GM21367 (cell line): ENCODE measurements around the gene CAMK2G.
"Not testable (repeated sequence)": the region's sequence is repeated elsewhere in the genome, so short reads cannot be mapped to it uniquely, and the experiment has no call there.

ENCODE experiments used
- ATAC-seq: cut with Tn5 transposase; IDR thresholded peaks from one replicate; pipeline ENCODE4 v1.9.1; 2021; ENCODE audit not compliant: unreplicated experiment

Gene CAMK2G

DNA sequence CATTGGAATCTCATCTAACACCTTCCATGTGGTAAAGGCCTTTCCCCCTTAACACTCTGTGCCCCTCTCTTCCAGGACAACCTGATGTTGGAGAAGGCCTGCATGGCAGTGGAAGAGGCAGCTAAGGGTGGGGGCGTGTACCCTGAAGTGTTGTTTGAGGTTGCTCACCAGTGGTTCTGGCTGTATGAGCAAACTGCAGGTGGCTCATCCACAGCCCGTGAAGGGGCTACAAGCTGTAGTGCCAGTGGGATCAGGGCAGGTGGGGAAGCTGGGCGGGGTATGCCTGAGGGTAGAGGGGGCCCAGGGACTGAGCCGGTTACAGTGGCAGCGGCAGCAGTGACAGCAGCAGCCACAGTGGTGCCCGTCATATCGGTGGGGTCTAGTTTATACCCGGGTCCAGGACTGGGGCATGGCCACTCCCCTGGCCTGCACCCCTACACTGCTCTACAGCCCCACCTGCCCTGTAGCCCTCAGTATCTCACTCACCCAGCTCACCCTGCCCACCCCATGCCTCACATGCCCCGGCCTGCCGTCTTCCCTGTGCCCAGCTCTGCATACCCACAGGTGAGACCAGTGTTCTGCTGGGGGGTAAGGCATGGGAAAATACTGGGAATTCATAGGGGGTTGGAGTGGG is 75.3 kb downstream of the CAMK2G start:
- no peak for ATAC-seq

DNA sequence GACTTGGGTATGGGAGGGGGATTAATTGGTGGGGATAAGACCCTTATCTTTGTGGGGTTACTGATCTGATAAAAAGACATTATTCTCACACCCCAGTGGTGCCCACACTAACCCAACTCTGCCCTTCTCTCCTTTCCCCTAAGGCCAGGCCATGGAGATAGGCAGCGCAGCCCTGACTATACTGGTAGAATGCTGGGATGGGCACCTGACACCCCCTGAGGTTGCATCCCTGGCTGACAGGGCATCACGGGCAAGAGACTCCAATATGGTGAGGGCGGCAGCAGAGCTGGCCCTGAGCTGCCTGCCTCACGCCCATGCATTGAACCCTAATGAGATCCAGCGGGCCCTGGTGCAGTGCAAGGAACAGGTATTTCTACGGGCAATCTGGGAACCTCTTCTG is 76.3 kb downstream of the CAMK2G start:
- no peak for ATAC-seq

DNA sequence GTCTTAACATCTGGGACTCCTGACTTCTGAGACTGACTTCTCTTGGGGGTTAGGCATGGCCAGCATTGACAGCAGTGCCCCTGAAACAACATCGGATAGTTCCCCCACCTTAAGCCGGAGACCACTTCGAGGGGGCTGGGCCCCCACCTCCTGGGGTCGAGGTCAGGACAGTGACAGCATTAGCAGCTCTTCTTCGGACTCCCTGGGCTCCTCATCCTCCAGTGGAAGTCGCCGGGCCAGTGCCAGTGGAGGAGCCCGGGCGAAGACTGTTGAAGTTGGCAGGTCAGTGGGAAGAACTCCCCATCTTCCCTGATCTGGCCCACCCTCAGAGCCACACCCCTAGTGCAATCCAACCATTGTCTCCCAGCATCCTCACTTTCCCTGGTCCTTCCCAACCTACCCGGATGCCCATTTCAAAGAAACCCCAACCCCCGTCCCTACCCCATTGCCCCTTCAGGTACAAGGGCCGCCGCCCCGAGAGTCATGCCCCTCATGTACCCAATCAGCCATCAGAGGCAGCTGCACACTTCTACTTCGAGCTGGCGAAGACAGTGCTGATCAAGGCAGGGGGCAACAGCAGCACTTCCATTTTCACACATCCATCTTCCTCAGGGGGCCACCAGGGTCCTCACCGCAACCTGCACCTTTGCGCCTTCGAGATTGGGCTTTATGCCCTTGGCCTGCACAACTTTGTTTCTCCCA is 76.9 kb downstream of the CAMK2G start:
- no peak for ATAC-seq

DNA sequence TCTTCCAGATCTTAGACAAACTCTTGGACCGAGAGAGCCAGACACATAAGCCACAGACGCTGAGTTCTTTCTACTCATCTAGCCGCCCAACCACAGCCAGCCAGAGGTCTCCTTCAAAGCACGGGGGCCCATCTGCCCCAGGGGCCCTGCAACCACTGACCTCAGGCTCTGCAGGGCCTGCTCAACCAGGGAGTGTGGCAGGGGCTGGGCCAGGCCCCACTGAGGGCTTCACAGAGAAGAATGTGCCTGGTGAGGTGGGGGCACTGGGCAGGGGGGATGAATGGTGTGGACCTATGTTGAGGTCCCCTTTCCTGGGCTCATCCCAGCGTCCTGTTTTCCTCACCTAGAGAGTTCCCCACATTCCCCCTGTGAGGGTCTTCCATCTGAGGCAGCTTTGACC is 77.6 kb downstream of the CAMK2G start:
- ATAC-seq = no peak

DNA sequence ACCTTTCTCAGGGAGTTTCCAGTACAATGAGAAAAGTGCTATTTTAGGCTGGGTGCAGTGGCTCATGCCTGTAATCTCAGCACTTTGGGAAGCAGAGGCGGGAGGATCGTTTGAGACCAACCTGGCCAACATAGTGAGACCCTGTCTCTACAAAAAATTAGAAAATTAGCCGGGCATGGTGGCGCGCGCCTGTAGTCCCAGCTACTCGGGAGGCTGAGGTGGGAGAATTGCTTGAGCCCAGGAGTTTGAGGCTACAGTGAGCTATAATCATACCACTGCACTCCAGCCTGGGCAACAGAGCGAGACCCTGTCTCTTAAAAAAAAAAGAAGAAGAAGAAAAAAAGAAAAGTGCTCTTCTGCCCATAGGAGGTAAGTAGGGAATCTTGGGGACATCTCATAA is 78.3 kb downstream of the CAMK2G start:
- ATAC-seq = not testable (repeated sequence)

DNA sequence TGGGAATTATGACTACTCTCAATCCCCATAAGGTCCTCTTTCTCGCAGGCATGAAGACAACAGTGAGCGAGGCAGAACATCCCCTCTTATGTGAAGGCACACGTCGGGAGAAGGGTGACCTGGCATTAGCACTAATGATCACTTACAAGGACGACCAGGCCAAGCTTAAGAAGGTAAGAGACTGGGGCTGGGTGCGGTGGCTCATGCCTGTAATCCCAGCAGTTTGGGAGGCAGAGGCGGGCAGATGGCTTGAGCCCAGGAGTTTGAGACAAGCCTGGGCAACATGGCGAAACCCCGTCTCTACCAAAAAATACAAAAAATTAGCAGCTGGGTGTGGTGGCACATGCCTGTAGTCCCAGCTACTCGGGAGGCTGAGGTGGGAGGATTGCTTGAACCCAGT is 78.9 kb downstream of the CAMK2G start:
- not testable (repeated sequence) for ATAC-seq

DNA sequence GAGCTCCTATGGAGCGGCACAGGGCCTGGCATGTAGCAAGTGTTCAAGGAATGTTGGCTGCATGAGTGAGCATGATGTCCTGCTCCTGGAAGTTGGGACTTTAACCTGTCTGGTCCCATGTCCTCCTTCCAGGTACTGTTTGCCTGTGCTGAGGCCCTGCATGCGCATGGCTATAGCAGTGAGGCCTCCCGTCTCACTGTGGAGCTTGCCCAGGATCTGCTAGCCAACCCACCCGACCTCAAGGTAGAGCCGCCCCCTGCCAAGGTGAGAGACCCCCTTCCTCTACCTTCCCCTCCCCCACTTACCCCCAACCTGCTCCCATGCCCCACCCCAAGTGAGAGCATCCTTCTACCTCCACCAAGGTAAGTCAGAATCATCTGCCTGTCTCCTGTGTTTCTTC is 80.9 kb downstream of the CAMK2G start:
- no peak for ATAC-seq

DNA sequence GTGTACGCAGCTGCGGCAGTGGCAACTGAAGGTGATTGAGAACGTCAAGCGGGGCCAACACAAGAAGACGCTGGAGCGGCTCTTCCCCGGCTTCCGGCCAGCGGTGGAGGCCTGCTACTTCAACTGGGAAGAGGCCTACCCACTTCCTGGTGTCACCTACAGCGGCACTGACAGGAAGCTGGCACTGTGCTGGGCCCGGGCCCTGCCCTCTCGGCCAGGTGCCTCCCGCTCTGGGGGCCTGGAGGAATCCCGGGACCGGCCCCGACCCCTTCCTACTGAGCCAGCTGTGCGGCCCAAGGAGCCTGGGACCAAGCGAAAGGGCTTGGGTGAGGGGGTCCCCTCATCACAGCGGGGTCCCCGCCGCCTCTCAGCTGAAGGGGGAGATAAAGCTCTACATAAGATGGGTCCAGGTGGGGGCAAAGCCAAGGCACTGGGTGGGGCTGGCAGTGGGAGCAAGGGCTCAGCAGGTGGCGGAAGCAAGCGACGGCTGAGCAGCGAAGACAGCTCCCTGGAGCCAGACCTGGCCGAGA is 82.4 kb downstream of the CAMK2G start:
- ATAC-seq = no peak

DNA sequence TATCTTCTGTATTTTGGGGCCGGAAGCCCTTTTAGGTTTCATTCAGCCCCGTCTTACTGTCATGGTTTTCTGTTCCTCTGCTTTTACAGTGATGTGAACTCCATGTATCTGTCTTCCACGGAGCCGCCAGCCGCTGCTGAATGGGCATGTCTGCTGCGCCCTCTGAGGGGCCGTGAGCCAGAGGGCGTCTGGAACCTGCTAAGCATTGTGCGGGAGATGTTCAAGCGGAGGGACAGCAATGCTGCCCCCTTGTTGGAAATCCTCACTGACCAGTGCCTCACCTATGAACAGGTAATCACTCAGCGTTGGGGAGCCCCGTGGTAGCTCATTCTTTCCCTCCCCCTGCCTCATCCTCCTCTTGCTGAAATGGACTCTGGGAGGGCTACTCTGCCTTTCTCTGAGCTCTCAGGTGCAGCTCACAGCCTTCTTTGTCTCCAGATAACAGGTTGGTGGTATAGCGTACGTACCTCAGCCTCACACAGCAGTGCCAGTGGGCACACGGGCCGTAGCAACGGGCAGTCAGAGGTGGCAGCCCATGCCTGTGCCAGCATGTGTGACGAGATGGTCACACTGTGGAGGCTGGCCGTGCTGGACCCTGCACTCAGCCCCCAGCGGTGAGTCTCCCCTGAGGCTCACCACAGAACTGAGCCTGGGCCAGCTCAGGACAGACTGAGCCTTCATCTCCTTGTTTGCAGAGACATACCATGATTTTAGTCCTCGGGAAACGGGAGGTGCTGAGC is 83.3 kb downstream of the CAMK2G start:
- ATAC-seq = no peak

DNA sequence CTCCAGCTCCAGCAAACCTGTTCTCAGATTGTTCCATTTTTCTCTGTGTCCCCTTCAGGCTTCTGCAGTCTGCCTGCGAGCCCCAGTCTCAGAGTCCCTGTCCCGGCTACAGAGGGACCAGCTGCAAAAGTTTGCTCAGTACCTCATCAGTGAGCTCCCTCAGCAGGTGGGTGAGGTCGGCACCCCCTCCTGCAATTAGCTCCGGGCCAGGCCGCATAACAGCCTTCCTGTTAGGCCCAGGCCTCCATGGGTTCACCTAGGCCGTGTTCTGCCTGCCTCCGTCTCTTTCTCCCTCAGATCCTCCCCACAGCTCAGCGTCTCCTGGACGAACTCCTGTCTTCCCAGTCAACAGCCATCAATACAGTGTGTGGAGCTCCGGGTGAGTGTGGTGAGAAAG is 84.7 kb downstream of the CAMK2G start:
- ATAC-seq = no peak

DNA sequence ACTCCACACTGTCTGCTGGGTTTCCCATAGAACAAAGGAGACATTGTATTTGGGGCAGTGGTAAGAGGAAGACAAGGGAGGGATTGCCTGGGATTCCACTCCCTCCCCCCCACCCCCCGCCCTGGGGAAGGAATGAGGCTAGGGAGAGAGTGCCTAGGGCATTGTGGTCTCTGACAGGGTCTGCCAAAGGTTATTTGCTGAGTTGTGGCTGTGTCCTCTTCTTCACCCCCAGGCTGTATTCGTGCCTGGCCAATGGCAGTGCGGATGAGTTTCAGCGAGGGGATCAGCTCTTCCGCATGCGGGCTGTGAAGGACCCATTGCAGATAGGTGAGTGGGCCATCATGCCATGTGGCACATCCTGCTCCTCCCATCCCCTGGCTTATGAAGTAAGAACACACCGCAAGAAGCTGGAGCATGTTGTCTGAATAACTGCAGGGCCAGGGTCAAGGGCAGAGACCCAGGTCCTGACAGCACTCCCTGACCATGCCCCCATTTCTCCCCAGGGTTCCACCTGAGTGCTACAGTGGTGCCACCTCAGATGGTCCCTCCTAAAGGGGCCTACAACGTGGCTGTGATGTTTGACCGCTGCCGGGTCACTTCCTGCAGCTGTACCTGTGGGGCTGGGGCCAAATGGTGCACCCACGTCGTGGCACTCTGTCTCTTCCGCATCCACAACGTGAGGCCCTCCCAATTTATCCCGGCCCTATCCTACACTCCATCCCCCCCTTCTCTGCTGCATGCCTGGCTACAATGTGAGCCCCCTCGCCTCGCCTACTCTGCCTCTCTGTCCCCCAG is 85.3 kb downstream of the CAMK2G start:
- ATAC-seq = no peak

DNA sequence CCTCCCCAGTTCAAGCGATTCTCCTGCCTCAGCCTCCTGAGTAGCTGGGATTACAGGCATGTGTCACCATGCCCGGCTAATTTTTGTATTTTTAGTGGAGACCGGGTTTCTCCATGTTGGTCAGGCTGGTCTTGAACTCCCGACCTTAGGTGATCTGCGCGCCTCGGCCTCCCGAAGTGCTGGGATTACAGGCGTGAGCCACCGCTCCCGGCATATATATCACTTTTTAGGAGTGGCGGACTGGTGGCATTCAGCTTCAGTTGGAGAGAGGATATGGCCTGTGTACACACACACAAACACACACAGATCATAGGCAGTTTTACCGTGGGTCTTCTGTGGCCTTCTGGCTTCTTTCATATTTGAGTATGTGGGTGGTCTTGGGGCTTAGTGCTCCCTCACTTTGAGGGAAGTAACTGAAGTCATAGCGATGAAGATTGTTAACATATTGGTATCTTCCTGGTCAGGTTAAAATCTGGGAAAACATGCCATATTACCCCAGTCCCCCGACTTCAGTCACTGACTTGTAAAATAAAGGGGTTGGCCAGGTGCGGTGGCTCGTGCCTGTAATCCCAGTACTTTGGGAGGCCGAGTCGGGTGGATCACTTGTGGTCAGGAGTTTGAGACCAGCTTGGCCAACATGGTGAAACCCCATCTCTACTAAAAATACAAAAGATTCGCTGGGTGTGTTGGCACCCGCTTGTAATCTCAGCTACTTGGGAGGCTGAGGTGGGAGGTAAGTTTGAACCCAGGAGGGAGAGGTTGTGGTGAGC is 87.1 kb downstream of the CAMK2G start:
- not testable (repeated sequence) for ATAC-seq

DNA sequence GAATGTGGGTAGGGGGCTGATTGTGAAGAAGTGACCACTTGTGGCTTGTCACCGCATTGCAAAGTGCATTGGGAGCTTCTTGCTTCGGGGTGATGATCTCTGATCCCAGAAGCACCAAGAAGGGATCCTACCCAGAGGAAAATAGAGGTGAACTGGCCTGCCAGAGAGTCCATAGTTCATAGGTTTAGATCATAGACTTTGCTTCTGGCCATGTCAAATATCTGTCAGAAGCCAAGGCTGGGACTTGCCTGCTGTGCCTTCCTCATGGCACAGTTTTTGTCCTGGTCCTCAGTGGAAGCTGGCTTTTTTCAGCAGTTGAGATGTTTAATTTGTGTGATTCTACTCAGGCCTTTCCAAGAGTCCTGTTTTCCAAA is 87.9 kb downstream of the CAMK2G start:
- no peak for ATAC-seq

DNA sequence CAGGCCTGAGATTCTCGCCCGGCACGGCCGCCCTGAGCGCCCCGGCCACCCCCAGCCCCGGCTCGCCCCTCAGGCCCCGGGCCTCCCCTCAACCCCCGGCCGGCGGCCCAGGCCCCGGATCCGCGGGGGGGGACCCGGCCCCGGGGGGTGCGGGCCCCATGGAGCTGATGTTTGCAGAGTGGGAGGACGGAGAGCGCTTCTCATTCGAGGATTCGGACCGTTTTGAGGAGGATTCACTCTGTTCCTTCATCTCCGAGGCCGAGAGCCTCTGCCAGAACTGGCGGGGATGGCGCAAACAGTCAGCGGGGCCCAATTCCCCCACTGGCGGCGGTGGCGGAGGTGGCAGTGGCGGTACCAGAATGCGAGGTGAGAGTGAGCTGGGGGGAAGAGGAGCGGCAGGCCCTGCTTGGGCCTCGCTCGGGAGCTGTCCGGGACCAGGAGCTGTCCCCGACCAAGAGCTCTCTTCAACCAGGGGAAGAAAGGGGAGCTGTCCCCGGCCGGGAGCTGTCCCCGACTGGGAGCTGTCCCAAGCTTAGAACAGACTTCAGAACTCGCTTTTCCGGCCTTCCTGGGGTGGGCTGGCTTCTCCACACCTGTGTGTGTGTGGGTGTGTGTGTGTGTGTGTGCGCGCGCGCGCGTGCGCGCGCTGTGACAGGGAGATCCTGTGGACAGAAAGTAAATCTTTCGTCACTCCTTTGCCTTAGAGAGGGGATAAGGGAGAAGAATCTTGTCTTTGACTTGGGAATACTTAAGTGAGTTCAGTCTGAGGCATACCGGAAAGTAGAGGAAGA is 88.4 kb downstream of the CAMK2G start:
- ATAC-seq = peak; percentile 22

DNA sequence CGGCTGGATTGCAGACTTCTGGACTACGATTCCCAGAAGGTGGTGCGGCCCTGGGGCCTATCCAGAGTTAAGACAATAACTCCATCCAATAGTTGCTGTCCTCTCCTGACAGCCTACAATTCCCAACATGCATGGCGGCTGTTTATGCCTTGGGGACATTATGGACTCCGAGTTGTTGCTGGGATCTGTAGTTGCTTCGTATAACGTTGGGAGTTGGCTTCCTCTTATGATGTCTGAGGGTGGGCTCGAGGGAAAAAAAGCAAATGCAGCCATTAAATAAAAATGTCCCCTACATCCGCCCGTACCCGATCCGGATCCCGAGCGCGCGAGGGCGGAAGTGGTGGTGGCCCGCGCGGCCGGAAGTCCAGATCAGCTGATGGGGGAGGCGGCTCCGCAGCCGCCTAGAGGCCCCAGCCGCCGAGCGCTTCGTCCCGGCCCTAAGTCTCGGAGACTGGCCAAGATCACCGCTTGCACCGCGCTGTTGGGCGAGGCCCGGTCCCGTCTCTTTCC is 89.1 kb downstream of the CAMK2G start, which contains the start of gene ZSWIM8:
TSS of gene ZSWIM8 (plus strand) at position 396 of the 510 bp plus-strand sequence. CDS start 273 bp downstream, outside the sequence.
- ATAC-seq = peak; percentile 70

DNA sequence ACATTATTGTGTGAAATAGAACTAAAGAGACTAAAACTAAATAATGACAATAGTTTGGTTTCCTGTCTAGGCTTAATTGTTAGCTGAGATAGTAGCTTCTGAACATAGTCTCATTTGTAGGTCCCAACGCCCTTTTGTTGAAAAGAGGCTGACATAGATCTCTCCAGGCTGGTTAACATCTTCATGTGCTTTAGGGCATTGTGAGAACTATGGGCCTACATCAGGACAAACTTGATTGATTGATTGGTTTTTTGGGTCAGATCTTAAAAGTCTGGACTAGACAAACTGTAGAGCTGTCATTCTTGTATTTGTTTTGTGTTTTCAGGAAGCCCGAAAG is 91.6 kb downstream of the CAMK2G start:
- ATAC-seq = no peak

DNA sequence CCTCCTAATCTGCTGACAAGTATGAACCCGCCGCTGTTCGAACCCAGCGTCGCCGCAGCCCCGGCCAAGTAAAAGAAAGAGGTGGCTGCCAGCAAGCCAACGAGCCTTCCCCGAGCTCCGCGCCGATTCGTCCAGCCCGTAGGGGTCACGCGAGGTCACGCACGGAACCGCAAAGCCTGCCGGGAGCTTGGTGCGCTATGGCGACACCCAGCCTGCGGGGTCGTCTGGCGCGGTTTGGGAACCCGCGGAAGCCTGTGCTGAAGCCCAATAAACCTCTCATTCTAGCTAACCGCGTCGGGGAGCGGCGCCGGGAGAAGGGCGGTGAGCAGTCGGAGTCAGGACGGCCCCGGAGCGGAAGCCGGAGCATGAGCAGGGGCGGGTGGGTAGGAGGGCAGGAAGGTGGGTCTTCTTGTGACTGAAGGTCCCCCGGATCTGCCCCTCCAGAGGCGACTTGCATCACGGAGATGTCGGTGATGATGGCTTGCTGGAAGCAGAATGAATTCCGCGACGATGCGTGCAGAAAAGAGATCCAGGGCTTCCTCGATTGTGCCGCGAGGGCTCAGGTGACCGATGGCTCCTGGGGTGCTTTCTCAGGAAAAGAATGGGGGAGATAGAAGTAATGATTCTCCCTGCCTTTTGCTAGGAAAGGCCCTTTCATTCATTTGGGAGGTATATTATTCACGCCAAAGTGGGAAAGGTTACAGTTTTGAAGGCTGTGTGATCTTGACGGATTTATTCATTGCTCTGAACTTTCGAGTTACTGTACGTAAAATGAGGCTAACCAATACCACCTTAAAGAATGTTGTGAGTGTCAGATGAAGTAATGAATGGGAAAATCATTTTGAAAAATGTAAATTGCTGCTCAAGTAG is 92.2 kb downstream of the CAMK2G start, which contains the start of gene CHCHD1:
TSS of gene CHCHD1 (plus strand) at position 170 of the 870 bp plus-strand sequence. CDS start at position 198, 28 bp downstream.
- peak; percentile 50 for ATAC-seq

DNA sequence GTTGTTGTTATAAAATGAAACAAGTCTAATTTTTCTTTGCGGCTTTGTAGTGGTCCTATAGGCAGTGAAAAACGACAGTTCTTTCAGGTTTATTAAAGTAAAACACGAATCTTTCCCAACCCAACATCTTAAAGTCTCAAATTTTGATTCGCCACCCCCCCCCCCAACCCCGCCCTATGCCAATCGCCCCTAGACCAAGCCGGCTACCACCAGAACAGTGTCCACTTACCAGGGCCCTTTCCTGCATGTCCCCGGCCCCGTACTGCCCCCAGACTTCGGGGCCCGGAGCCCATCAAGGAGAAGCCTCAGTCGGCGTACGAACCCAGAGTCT is 92.8 kb downstream of the CAMK2G start:
- no peak for ATAC-seq
